Liver (tissue), 9 donors: ENCODE data around the gene ODAD3. TPM values are rescaled to one million over a fixed set of nuclear protein-coding genes. Genes with fewer than 3 reads are reported as not detected.

Experiments used
- DNase-seq: peaks from one replicate; pipeline ENCODE4 v3.0.0-alpha.2; 2017; ENCODE audit warnings: low spot score
- H3K27ac ChIP-seq, 2 donors: one replicate each; pipeline ENCODE4 v1.7.0; 2013; ENCODE audit warnings: inconsistent platforms in 2 of 2, low read length in 2 of 2, control low read depth in 1 of 2, low read depth in 1 of 2, mild to moderate bottlenecking in 1 of 2
- H3K27me3 ChIP-seq, 4 donors: one replicate each; pipeline versions ENCODE4 v1.6.1 to v1.7.0; 2013; ENCODE audit warnings: low read length in 3 of 4, inconsistent platforms in 1 of 4, mild to moderate bottlenecking in 1 of 4, moderate library complexity in 1 of 4; ENCODE audit not compliant: control insufficient read depth in 4 of 4, insufficient read depth in 4 of 4
- H3K36me3 ChIP-seq, 4 donors: one replicate each; pipeline versions ENCODE4 v1.6.1 to v1.7.0; 2013; ENCODE audit warnings: low read length in 3 of 4, mild to moderate bottlenecking in 3 of 4, low read depth in 1 of 4, moderate library complexity in 1 of 4; ENCODE audit not compliant: control insufficient read depth in 4 of 4, insufficient read depth in 3 of 4
- H3K4me1 ChIP-seq, 4 donors: one replicate each; pipeline versions ENCODE4 v1.6.1 to v1.7.0; 2013; ENCODE audit warnings: low read length in 3 of 4, mild to moderate bottlenecking in 3 of 4, moderate library complexity in 1 of 4; ENCODE audit not compliant: control insufficient read depth in 4 of 4, insufficient read depth in 4 of 4
- H3K4me3 ChIP-seq, 3 donors: one replicate each; pipeline versions ENCODE4 v1.6.1 to v1.7.0; 2013; ENCODE audit warnings: low read length in 3 of 3, control low read depth in 1 of 3, low read depth in 1 of 3, mild to moderate bottlenecking in 1 of 3
- H3K9ac ChIP-seq, 2 donors: one replicate each; pipeline ENCODE4 v1.7.0; 2013; ENCODE audit warnings: low read length in 2 of 2, mild to moderate bottlenecking in 2 of 2, moderate library complexity in 2 of 2, control low read depth in 1 of 2, low read depth in 1 of 2
- H3K9me3 ChIP-seq, 4 donors: one replicate each; pipeline versions ENCODE4 v1.6.1 to v1.7.0; 2013; ENCODE audit warnings: low read length in 3 of 4; ENCODE audit not compliant: control insufficient read depth in 4 of 4
- EGR1 ChIP-seq, 2 donors: IDR thresholded peaks; 2 replicates each; pipeline ENCODE4 v1.6.1; 2016 to 2018; ENCODE audit warnings: antibody characterized with exemption in 2 of 2, low read depth in 2 of 2
- FOXA1 ChIP-seq: IDR thresholded peaks from 2 replicates; pipeline ENCODE4 v1.6.1; 2016; ENCODE audit warnings: antibody characterized with exemption
- FOXA2 ChIP-seq: IDR thresholded peaks from 2 replicates; pipeline ENCODE4 v1.6.1; 2016; ENCODE audit warnings: antibody characterized with exemption
- GABPA ChIP-seq, 2 donors: IDR thresholded peaks in 1 of 2; conservative IDR thresholded peaks in 1 of 2; 2 replicates each; pipeline ENCODE4 v1.6.1; 2016; ENCODE audit warnings: antibody characterized with exemption in 2 of 2, mild to moderate bottlenecking in 1 of 2, moderate library complexity in 1 of 2
- HNF4A ChIP-seq, 2 donors: conservative IDR thresholded peaks; 2 replicates each; pipeline ENCODE4 v1.6.1; 2016; ENCODE audit warnings: antibody characterized with exemption in 2 of 2, mild to moderate bottlenecking in 2 of 2
- HNF4G ChIP-seq: IDR thresholded peaks from 2 replicates; pipeline ENCODE4 v1.6.1; 2016; ENCODE audit warnings: antibody characterized with exemption
- JUND ChIP-seq, 2 donors: IDR thresholded peaks; 2 replicates each; pipeline ENCODE4 v1.6.1; 2016; ENCODE audit warnings: antibody characterized with exemption in 2 of 2
- MAX ChIP-seq: IDR thresholded peaks from 2 replicates; pipeline ENCODE4 v1.6.1; 2016; ENCODE audit warnings: antibody characterized with exemption
- NR2F2 ChIP-seq: IDR thresholded peaks from 2 replicates; pipeline ENCODE4 v1.6.1; 2016; ENCODE audit warnings: antibody characterized with exemption
- RAD21 ChIP-seq, 2 donors: IDR thresholded peaks; 2 replicates each; pipeline ENCODE4 v1.6.1; 2016; ENCODE audit warnings: antibody characterized with exemption in 2 of 2, mild to moderate bottlenecking in 2 of 2
- REST ChIP-seq: IDR thresholded peaks from 2 replicates; pipeline ENCODE4 v1.6.1; 2016; ENCODE audit warnings: antibody characterized with exemption, mild to moderate bottlenecking
- RXRA ChIP-seq, 2 donors: IDR thresholded peaks; 2 replicates each; pipeline ENCODE4 v1.6.1; 2017 to 2018; ENCODE audit warnings: antibody characterized with exemption in 2 of 2, mild to moderate bottlenecking in 1 of 2
- SP1 ChIP-seq: IDR thresholded peaks from 2 replicates; pipeline ENCODE4 v1.6.1; 2018; ENCODE audit warnings: antibody characterized with exemption, mild to moderate bottlenecking
- TAF1 ChIP-seq: conservative IDR thresholded peaks from 2 replicates; pipeline ENCODE4 v1.6.1; 2016; ENCODE audit warnings: antibody characterized with exemption, mild to moderate bottlenecking
- YY1 ChIP-seq: IDR thresholded peaks from 2 replicates; pipeline ENCODE4 v1.6.1; 2016; ENCODE audit warnings: antibody characterized with exemption, mild to moderate bottlenecking
- WGBS: extraction: QIAGEN DNeasy Blood & Tissue Kit; methylation state at CpG from one replicate; pipeline ENCODE4 v1.1.7; 2013; 5-methylcytosine and 5-hydroxymethylcytosine counted together
- polyA plus RNA-seq, 2 donors: library from polyadenylated mRNA; stranded (reverse) in 1 of 2; unstranded in 1 of 2; fragments of 200-250 nt in 1 of 2; fragments of >200 nt in 1 of 2; fragmentation: Nextera tagmentation in 1 of 2; extraction: Ambion mirVana in 1 of 2; gene quantifications; one replicate each; pipeline versions ENCODE4 v1.2.1 to v1.2.3, GENCODE V29; 2013 to 2015
- total RNA-seq, 2 donors: library from RNA; depleted of rRNA; stranded (reverse); fragments of >200 nt; gene quantifications; one replicate each; pipeline ENCODE4 v1.2.3, GENCODE V29; 2014
- TF ChIP-seq, protein P1 (sequence below): IDR thresholded peaks from 2 replicates; pipeline ENCODE4 v1.6.1; 2016; ENCODE audit warnings: antibody characterized with exemption
- TF ChIP-seq, protein P2 (sequence below): fragments of 150-350 bp; IDR thresholded peaks from 2 replicates; pipeline ENCODE4 v1.5.1; 2017; ENCODE audit warnings: improper control_type of control experiment, low read depth, low read length; ENCODE audit not compliant: missing input control
- TF ChIP-seq, protein P3 (sequence below): IDR thresholded peaks from 2 replicates; pipeline ENCODE4 v1.6.1; 2016; ENCODE audit warnings: antibody characterized with exemption
- donor health status: healthy.
- donor health status: healthy.
- donor health status: healthy.
- donor health status: healthy.
- donor health status: healthy.

ODAD3 gene
- total RNA-seq (under 1 TPM in 1 of 2 donors, not detected in 1; 0.08 TPM), polyA plus RNA-seq (under 1 TPM; 0.21 to 0.46 TPM)

DNA sequence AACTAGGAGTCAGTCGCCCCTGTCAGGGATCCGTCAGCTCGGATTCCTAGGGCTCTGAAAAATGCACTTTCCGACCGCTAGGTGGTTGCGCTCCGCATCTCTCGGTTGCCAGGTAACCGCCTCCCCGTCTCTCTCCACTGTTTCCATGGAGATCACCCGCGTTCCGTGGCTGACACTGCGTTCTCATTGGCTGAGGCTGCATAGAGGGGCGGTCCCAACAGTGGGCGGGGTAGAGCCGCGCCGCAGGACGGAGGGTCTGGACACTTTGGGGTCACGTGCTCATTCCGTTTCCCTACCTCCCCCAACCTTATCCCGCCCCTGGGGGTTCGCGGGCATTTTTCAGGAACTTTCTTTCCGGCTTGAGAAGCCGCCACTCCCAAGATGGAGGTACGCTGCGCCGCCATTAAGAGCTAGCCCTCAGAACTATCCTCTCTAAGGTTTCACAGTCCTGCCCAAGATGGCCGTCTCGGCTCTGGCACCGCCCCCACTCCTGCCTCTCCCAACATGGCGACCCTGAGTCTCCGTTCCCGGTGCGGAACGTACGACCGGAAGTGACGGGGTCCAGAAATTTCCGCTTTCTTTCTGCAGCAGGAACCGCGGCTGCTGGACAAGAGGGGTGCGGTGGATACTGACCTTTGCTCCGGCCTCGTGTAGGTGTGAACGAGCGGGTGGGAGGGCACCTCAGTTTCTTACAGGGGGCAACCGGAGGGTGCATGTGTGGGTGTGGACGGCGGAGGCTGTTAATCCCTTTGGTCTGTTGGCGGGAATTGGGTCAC lies at the start of gene ODAD3, which contains the start of gene PRKCSH:
TSS of gene ODAD3 (minus strand) at position 65 of the 776 bp plus-strand sequence. CDS start 105 bp downstream, outside the sequence.
TSS of gene PRKCSH (plus strand) at position 579 of the 776 bp plus-strand sequence. CDS start 483 bp downstream, outside the sequence.
- Histone ChIP-seq H3K4me1 (peaks cover 9 to 17% (median 15%) of the 10 kb centered on the region in 4 donors), H3K27ac (peak within 1 kb of the TSS; percentile 63 to 75), H3K9me3 (no peaks in the 10 kb centered on the region), H3K27me3 (no peaks in the 10 kb centered on the region), H3K36me3 (peaks cover 0 to 9% (median 5%) of the 10 kb centered on the region in 4 donors), H3K4me3 (peak within 1 kb of the TSS; percentile 77 to 93 (median 82)), H3K9ac (peak within 1 kb of the TSS; percentile 53 to 70)
- peak; percentile 97 for DNase-seq
- TF ChIP-seq RXRA (IDR thresholded peaks at IDR 0.05) (peak; percentile 59 to 76), FOXA1 (peak; percentile 54), REST (peak; percentile 84), MAX (peak; percentile 64), GABPA (IDR thresholded peaks at IDR 0.05 in 1 of 2, conservative IDR thresholded peaks at IDR 0.05 in 1 of 2) (peak; percentile 92 to 98), RAD21 (IDR thresholded peaks at IDR 0.05) (peak; percentile 37 to 53), JUND (IDR thresholded peaks at IDR 0.05) (peak in 1 of 2 donors; percentile 73), TAF1 (no peak), YY1 (peak; percentile 100), HNF4A (conservative IDR thresholded peaks at IDR 0.05) (peak; percentile 77 to 85), SP1 (peak; percentile 92), NR2F2 (peak; percentile 69), FOXA2 (peak; percentile 40), HNF4G (peak; percentile 53), EGR1 (IDR thresholded peaks at IDR 0.05; ENCODE audit: low read depth in 2 of 2) (peak; percentile 62 to 84)
- TF ChIP-seq, protein P1, sequence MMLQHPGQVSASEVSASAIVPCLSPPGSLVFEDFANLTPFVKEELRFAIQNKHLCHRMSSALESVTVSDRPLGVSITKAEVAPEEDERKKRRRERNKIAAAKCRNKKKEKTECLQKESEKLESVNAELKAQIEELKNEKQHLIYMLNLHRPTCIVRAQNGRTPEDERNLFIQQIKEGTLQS = peak; percentile 58
- TF ChIP-seq, protein P2, sequence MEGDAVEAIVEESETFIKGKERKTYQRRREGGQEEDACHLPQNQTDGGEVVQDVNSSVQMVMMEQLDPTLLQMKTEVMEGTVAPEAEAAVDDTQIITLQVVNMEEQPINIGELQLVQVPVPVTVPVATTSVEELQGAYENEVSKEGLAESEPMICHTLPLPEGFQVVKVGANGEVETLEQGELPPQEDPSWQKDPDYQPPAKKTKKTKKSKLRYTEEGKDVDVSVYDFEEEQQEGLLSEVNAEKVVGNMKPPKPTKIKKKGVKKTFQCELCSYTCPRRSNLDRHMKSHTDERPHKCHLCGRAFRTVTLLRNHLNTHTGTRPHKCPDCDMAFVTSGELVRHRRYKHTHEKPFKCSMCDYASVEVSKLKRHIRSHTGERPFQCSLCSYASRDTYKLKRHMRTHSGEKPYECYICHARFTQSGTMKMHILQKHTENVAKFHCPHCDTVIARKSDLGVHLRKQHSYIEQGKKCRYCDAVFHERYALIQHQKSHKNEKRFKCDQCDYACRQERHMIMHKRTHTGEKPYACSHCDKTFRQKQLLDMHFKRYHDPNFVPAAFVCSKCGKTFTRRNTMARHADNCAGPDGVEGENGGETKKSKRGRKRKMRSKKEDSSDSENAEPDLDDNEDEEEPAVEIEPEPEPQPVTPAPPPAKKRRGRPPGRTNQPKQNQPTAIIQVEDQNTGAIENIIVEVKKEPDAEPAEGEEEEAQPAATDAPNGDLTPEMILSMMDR = peak; percentile 99
- TF ChIP-seq, protein P3, sequence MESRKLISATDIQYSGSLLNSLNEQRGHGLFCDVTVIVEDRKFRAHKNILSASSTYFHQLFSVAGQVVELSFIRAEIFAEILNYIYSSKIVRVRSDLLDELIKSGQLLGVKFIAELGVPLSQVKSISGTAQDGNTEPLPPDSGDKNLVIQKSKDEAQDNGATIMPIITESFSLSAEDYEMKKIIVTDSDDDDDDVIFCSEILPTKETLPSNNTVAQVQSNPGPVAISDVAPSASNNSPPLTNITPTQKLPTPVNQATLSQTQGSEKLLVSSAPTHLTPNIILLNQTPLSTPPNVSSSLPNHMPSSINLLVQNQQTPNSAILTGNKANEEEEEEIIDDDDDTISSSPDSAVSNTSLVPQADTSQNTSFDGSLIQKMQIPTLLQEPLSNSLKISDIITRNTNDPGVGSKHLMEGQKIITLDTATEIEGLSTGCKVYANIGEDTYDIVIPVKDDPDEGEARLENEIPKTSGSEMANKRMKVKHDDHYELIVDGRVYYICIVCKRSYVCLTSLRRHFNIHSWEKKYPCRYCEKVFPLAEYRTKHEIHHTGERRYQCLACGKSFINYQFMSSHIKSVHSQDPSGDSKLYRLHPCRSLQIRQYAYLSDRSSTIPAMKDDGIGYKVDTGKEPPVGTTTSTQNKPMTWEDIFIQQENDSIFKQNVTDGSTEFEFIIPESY = no peak
- WGBS = under 1% methylated on average over 53 of the region's 53 CpGs
